GM19025 (cell line): ENCODE data around the gene CX3CL1.
"Not testable (repeated sequence)": the region's sequence is repeated elsewhere in the genome, so short reads cannot be mapped to it uniquely, and the experiment has no call there.

ENCODE experiments used
- ATAC-seq: cut with Tn5 transposase; IDR thresholded peaks from one replicate; pipeline ENCODE4 v1.9.1; 2021; ENCODE audit warnings: mild to moderate bottlenecking, low read depth, moderate library complexity; ENCODE audit not compliant: unreplicated experiment

CX3CL1 gene

GRCh38 chr16:57356547-57356946 is 15.7 kb upstream of the CX3CL1 start:
- no peak for ATAC-seq

- ATAC-seq = no peak
Measured at GRCh38 chr16:57357330-57358085, 14.8 kb upstream of the CX3CL1 start.

- ATAC-seq = no peak
Measured at GRCh38 chr16:57358086-57358420, 14.2 kb upstream of the CX3CL1 start.

- peak; percentile 60 for ATAC-seq
Measured at GRCh38 chr16:57358527-57359095, 13.7 kb upstream of the CX3CL1 start, which contains the start of gene CCL22. Gene CCL22 (plus strand): TSS chr16:57358783. CDS start chr16:57358817, 34 bp downstream.

- ATAC-seq = no peak
Measured at GRCh38 chr16:57360321-57360935, 11.9 kb upstream of the CX3CL1 start.

GRCh38 chr16:57361404-57361803 is 10.9 kb upstream of the CX3CL1 start:
- no peak for ATAC-seq

GRCh38 chr16:57364143-57364542 is 8.1 kb upstream of the CX3CL1 start:
- no peak for ATAC-seq

GRCh38 chr16:57366544-57367040 is 5.7 kb upstream of the CX3CL1 start:
- no peak for ATAC-seq

GRCh38 chr16:57367116-57367752 is 5.1 kb upstream of the CX3CL1 start:
- ATAC-seq = no peak

- ATAC-seq = no peak
Measured at GRCh38 chr16:57371494-57372371, 557 bp upstream of the CX3CL1 start.

- ATAC-seq = no peak
Measured at GRCh38 chr16:57373117-57373947, 1.0 kb downstream of the CX3CL1 start.

- ATAC-seq = no peak
Measured at GRCh38 chr16:57374067-57374534, 1.8 kb downstream of the CX3CL1 start.

GRCh38 chr16:57374925-57375465 is 2.7 kb downstream of the CX3CL1 start:
- not testable (repeated sequence) for ATAC-seq

GRCh38 chr16:57376313-57376818 is 4.1 kb downstream of the CX3CL1 start:
- ATAC-seq = no peak

- ATAC-seq = peak; percentile 67
Measured at GRCh38 chr16:57377080-57377841, 5.0 kb downstream of the CX3CL1 start.

- no peak for ATAC-seq
Measured at GRCh38 chr16:57379579-57379978, 7.3 kb downstream of the CX3CL1 start.

- no peak for ATAC-seq
Measured at GRCh38 chr16:57380671-57381462, 8.6 kb downstream of the CX3CL1 start.
